Natural killer cell (primary cell): ENCODE measurements around the gene TBC1D24. TPM values are rescaled to one million over a fixed set of nuclear protein-coding genes. Genes with fewer than 3 reads are reported as not detected.

Experiments used
- ATAC-seq, 3 donors: fragments of 150-1000 bp in 2 of 3; fragments of 200-7000 bp in 1 of 3; cut with Tn5 transposase; 1 replicate in 1 of 3; 2 replicates in 2 of 3; pipeline ENCODE4 v1.10.0; 2021; ENCODE audit warnings: mild to moderate bottlenecking in 2 of 3, moderate library complexity in 2 of 3
- DNase-seq, 2 donors: peaks; one replicate each; pipeline versions ENCODE4 v3.0.0 to v3.0.0-alpha.2; 2013 to 2021; ENCODE audit warnings: mixed read lengths in 1 of 2
- H3K27ac ChIP-seq: one replicate; pipeline ENCODE4 v1.5.1; 2013; ENCODE audit warnings: mild to moderate bottlenecking, low read length
- H3K27me3 ChIP-seq: one replicate; pipeline ENCODE4 v1.6.1; 2013; ENCODE audit warnings: low read length; ENCODE audit not compliant: control insufficient read depth, insufficient read depth
- H3K36me3 ChIP-seq: one replicate; pipeline ENCODE4 v1.6.1; 2013; ENCODE audit warnings: low read length; ENCODE audit not compliant: control insufficient read depth, insufficient read depth
- H3K4me1 ChIP-seq: one replicate; pipeline ENCODE4 v1.6.1; 2013; ENCODE audit warnings: low read length; ENCODE audit not compliant: control insufficient read depth, insufficient read depth
- H3K4me3 ChIP-seq: one replicate; pipeline ENCODE4 v1.5.1; 2013; ENCODE audit warnings: low read length
- H3K9me3 ChIP-seq: one replicate; pipeline ENCODE4 v1.6.1; 2013; ENCODE audit warnings: low read length; ENCODE audit not compliant: control insufficient read depth, insufficient read depth
- H3K27ac Mint-ChIP-seq, 2 donors: one replicate each; pipeline ENCODE4 v1.8.0; 2022; ENCODE audit warnings: mild to moderate bottlenecking in 2 of 2, mixed read lengths in 2 of 2, moderate library complexity in 1 of 2
- H3K27me3 Mint-ChIP-seq, 2 donors: one replicate each; pipeline ENCODE4 v1.8.0; 2022; ENCODE audit warnings: low read depth in 2 of 2, mixed read lengths in 2 of 2
- H3K36me3 Mint-ChIP-seq: one replicate; pipeline ENCODE4 v1.8.0; 2022; ENCODE audit warnings: mixed read lengths
- H3K4me1 Mint-ChIP-seq, 2 donors: one replicate each; pipeline ENCODE4 v1.8.0; 2022; ENCODE audit warnings: mixed read lengths in 2 of 2
- H3K4me3 Mint-ChIP-seq: one replicate; pipeline ENCODE4 v1.8.0; 2022; ENCODE audit warnings: mild to moderate bottlenecking, moderate library complexity, mixed read lengths
- H3K9me3 Mint-ChIP-seq, 2 donors: one replicate each; pipeline ENCODE4 v1.8.0; 2022; ENCODE audit warnings: mixed read lengths in 2 of 2
- WGBS: methylation state at CpG from one replicate; pipeline ENCODE4 v1.1.7; 2013; ENCODE audit warnings: missing lambda C conversion rate; ENCODE audit not compliant: insufficient coverage; 5-methylcytosine and 5-hydroxymethylcytosine counted together
- intact Hi-C: fragments of 100-400 bp; cut with micrococcal nuclease; formaldehyde crosslinking; loops from one replicate; pipeline ENCODE4 v1.14.2; 2022
- total RNA-seq, 4 donors: library from RNA; stranded (reverse); fragments of 120-200 nt in 1 of 4; gene quantifications; one replicate each; pipeline versions ENCODE4 v1.2.3 to v1.2.4, GENCODE V29; 2013 to 2022
- TF ChIP-seq, protein P1 (sequence below): fragments of 200-600 bp; IDR thresholded peaks from one replicate; pipeline ENCODE4 v1.8.0; 2022; ENCODE audit warnings: antibody characterized with exemption

The TBC1D24 gene
- total RNA-seq, 3 donors from 2014 or later (not counting 1 experiment from before 2014, with no cell fraction given), result 7.2 to 13.0 (median 10.9) TPM

DNA sequence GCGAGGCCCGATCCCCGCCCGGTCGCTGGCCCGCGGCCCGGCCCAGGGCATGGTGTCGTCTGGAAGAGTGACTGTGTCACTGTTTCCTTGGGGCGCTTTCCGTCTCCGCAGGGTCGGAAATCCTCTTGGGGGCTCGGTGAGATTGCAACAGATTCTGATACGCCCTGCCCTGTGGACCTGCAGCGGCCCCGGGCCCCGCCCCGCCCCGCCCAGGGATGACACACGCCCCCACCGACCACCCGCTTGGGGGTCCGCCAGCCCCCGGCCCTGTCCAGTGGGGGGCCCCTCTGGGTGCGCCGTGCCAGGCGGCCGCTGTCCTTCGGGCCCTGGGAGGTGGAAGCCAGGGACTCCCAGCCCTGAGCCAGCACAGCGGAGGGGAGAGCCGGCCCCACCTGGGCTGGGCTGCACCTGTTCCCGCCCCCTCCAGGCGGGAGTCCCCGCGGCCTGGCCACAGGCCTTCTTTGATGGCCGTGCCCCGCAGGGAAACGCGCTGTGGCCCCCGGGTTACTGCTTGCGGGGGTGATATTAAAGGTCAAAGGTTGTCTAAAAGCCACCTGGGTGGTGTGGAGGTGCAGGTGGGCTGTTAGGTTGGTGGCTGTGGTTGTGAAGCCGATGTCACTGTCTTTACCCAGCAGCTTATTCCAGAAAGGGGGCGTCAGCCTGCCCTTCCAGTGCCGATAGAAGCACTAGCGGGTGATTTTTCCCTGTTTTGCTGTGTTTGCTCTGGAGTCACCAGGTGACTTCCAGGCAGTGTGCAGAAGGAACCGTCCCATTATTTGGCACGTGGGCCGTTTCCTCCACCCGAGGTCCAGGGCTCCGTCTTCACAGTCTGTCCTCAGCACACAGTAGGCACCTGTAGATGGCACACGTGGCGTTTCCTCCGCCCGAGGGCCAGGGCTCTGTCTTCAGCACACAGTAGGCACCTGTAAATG, 752 bp downstream of the TBC1D24 start:
- Mint-ChIP-seq H3K27me3 (peaks cover 0 to 7% of the 10 kb centered on the region in 2 donors), H3K36me3 (no peaks in the 10 kb centered on the region), H3K27ac (no peak overlapping the region), H3K4me3 (peak overlapping the region; percentile 67), H3K4me1 (peaks cover 12 to 17% of the 10 kb centered on the region in 2 donors), H3K9me3 (no peaks in the 10 kb centered on the region)
- no peak overlapping the region for H3K27ac ChIP-seq
- ATAC-seq (peak; percentile 28 to 54 (median 38)), DNase-seq (peak in 1 of 2 donors; percentile 55)
- H3K36me3 ChIP-seq, result no peaks in the 10 kb centered on the region
- 18% methylated on average over 55 of the region's 55 CpGs for WGBS
- peaks cover 19% of the 10 kb centered on the region for H3K27me3 ChIP-seq
- H3K9me3 ChIP-seq, result no peaks in the 10 kb centered on the region
- peak overlapping the region; percentile 11 for H3K4me3 ChIP-seq
- peaks cover 28% of the 10 kb centered on the region for H3K4me1 ChIP-seq
- TF ChIP-seq, protein P1, sequence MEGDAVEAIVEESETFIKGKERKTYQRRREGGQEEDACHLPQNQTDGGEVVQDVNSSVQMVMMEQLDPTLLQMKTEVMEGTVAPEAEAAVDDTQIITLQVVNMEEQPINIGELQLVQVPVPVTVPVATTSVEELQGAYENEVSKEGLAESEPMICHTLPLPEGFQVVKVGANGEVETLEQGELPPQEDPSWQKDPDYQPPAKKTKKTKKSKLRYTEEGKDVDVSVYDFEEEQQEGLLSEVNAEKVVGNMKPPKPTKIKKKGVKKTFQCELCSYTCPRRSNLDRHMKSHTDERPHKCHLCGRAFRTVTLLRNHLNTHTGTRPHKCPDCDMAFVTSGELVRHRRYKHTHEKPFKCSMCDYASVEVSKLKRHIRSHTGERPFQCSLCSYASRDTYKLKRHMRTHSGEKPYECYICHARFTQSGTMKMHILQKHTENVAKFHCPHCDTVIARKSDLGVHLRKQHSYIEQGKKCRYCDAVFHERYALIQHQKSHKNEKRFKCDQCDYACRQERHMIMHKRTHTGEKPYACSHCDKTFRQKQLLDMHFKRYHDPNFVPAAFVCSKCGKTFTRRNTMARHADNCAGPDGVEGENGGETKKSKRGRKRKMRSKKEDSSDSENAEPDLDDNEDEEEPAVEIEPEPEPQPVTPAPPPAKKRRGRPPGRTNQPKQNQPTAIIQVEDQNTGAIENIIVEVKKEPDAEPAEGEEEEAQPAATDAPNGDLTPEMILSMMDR, result no peak
- intact Hi-C loops, result no loop called here

DNA sequence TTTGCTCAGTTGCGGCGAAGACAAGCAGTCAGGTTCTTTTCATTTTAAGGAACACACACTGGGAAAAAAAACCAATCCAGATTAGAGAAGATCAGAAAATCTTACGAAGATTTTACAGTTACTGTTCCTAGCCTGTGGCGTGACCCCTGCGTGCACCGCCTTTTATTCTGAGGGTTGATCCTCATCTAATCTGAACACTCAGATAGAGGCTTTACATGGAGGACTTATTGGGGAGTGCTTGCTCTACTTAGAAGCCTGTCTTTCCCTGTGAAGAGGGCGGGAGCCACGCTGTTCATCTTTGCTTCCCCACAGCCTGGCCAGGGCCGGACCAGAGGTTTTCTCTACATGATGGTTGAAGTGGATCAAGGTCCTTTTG, 1.4 kb downstream of the TBC1D24 start:
- DNase-seq, result no peak
- Histone ChIP-seq H3K9me3 (no peaks in the 10 kb centered on the region), H3K36me3 (no peaks in the 10 kb centered on the region), H3K4me3 (no peak overlapping the region), H3K4me1 (peaks cover 28% of the 10 kb centered on the region), H3K27me3 (peaks cover 17% of the 10 kb centered on the region), H3K27ac (no peak overlapping the region)
- Mint-ChIP-seq H3K27ac (no peak overlapping the region), H3K27me3 (peaks cover 0 to 7% of the 10 kb centered on the region in 2 donors), H3K4me1 (peaks cover 12 to 17% of the 10 kb centered on the region in 2 donors), H3K9me3 (no peaks in the 10 kb centered on the region), H3K4me3 (peak overlapping the region; percentile 67), H3K36me3 (no peaks in the 10 kb centered on the region)
- ATAC-seq, result no peak
- 92% methylated on average over 9 of the region's 9 CpGs for WGBS
- intact Hi-C loops, result no loop called here
- TF ChIP-seq, protein P1, result no peak

DNA sequence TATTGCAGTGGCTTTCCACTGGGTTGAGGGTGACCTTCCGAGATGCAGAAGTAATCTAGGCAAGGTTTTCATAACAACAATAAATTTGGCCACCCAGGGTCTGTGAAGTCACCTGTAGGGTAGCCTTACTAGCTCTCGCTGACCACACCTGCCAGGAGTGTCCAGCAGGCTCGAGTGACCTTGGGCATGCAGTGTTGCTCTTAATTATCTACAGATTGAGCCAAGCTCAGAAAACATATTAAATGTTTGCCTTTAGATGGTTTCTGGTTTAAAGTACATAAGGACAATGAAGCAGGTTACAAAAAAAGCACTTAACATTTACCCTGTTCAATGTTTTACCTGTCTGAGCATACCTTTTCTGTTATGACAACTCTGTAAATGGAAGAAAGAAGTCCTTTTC, 1.8 kb downstream of the TBC1D24 start:
- Histone ChIP-seq H3K4me3 (no peak overlapping the region), H3K27me3 (peaks cover 17% of the 10 kb centered on the region), H3K9me3 (no peaks in the 10 kb centered on the region), H3K4me1 (peaks cover 28% of the 10 kb centered on the region), H3K27ac (no peak overlapping the region), H3K36me3 (no peaks in the 10 kb centered on the region)
- H3K36me3 Mint-ChIP-seq, result no peaks in the 10 kb centered on the region
- no peaks in the 10 kb centered on the region for H3K9me3 Mint-ChIP-seq
- TF ChIP-seq, protein P1, result no peak
- peaks cover 12 to 17% of the 10 kb centered on the region in 2 donors for H3K4me1 Mint-ChIP-seq
- no peak for DNase-seq
- 97% methylated on average over 3 of the region's 3 CpGs for whole genome bisulfite sequencing
- no peak overlapping the region for H3K27ac Mint-ChIP-seq
- intact Hi-C loops, result no loop called here
- H3K4me3 Mint-ChIP-seq, result peak overlapping the region; percentile 67
- ATAC-seq, result no peak
- peaks cover 0 to 7% of the 10 kb centered on the region in 2 donors for H3K27me3 Mint-ChIP-seq
